ENCODE data around the gene ZBTB49.

Gene ZBTB49, protein sequence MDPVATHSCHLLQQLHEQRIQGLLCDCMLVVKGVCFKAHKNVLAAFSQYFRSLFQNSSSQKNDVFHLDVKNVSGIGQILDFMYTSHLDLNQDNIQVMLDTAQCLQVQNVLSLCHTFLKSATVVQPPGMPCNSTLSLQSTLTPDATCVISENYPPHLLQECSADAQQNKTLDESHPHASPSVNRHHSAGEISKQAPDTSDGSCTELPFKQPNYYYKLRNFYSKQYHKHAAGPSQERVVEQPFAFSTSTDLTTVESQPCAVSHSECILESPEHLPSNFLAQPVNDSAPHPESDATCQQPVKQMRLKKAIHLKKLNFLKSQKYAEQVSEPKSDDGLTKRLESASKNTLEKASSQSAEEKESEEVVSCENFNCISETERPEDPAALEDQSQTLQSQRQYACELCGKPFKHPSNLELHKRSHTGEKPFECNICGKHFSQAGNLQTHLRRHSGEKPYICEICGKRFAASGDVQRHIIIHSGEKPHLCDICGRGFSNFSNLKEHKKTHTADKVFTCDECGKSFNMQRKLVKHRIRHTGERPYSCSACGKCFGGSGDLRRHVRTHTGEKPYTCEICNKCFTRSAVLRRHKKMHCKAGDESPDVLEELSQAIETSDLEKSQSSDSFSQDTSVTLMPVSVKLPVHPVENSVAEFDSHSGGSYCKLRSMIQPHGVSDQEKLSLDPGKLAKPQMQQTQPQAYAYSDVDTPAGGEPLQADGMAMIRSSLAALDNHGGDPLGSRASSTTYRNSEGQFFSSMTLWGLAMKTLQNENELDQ

DNA sequence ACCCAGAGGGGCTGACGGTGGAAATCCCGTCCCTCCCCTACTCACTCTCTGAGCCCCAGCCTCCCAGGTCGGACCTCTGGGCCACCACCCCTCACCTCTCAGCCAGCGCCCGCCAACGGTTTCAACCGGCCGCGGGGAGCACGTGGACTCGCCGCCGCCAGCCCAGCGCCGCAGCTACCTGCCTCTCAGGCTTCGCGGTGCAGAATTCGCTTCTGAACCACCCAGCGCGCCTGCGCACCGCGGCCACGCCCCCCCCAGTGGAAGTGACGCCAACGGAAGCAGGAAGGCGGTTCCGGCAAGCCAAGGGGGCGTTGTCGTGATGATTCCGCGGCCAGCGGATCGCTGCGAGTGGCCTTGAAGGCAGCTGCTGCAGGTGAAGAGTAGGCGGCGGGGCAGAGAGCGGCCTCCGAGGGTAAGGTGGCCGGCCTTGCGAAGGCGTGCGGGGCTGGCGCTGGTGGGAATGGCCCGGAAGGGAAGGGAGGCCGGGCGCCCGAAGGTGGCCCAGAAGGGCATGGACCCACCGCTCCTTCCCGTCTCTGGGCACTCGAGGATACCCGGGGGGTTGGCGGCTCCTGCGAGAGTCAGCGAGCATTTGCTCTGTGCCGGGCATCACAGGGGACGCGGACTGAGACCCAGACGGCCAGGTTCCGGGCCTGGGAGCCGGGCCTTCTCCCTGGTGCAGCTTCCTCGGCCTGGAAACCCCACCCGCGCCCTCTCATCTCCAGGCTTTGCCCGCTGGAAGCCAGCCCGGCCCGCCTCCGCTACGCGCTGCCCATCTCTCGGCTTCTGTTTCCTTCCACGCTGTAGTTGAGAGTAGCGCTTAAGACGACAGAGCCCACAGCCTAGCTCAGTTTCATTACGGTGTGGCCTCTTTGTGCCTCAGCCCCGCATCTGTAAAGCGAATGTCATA is at the start of gene ZBTB49, which contains the start of gene LYAR:
Gene ZBTB49 (plus strand): TSS at position 311 of the 910 bp plus-strand sequence. CDS start 9,695 bp downstream, outside the sequence.
Gene LYAR (minus strand): TSS at position 214 of the 910 bp plus-strand sequence. CDS start 6,412 bp downstream, outside the sequence.
- H3K36me3 ChIP-seq (ENCODE audit: control insufficient read depth in 2 of 2, insufficient read depth in 1 of 2, low read length in 2 of 2), result peaks cover 0 to 23% of the 10 kb centered on the region in 2 experiments; a peak in 1 of 3 replicates
- POLR2A ChIA-PET, result interaction anchor here (0.6 to 1.3 kb wide), 6 partner anchors 8 to 49 kb away, joined by 3 to 4 read pairs (median 3); partner anchors contain the start of gene TMEM128
- CTCF ChIA-PET, result no interaction called here
- TF ChIP-seq PRDM10 (tag by site-specific recombination; IDR thresholded peaks at IDR 0.05), result no peak
- no peak for TF ChIP-seq ZNF175 (tag by site-specific recombination; IDR thresholded peaks at IDR 0.05)
- peak; percentile 79 for TF ChIP-seq ZNF501 (tag by site-specific recombination; IDR thresholded peaks at IDR 0.05)
- no peak for TF ChIP-seq ZNF768 (tag by site-specific recombination; IDR thresholded peaks at IDR 0.05)
- no peak for TF ChIP-seq SCRT1 (tag by site-specific recombination; IDR thresholded peaks at IDR 0.05; ENCODE audit: borderline replicate concordance)
- TF ChIP-seq INSM2 (tag by site-specific recombination; IDR thresholded peaks at IDR 0.05), result no peak
- peak; percentile 67 for TF ChIP-seq ZFP69B (tag by site-specific recombination; IDR thresholded peaks at IDR 0.05)
- no peak for TF ChIP-seq IKZF3 (tag by site-specific recombination; IDR thresholded peaks at IDR 0.05)
- peak; percentile 87 for TF ChIP-seq GLI4 (tag by site-specific recombination; IDR thresholded peaks at IDR 0.05)
- TF ChIP-seq BCL11A (tag by site-specific recombination; IDR thresholded peaks at IDR 0.05; ENCODE audit: low read depth), result no peak
- peak; percentile 94 for TF ChIP-seq KLF16 (tag by site-specific recombination; IDR thresholded peaks at IDR 0.05)
- no peak for TF ChIP-seq TCF7L2 (IDR thresholded peaks at IDR 0.05; ENCODE audit: borderline replicate concordance, low read depth, low read length)
- no peak for TF ChIP-seq BCL11B (tag by site-specific recombination; IDR thresholded peaks at IDR 0.05; ENCODE audit: low read depth)
- TF ChIP-seq KLF7 (tag by site-specific recombination; IDR thresholded peaks at IDR 0.05; ENCODE audit: borderline replicate concordance), result no peak
- TF ChIP-seq ZNF23 (tag by site-specific recombination; IDR thresholded peaks at IDR 0.05; ENCODE audit: borderline replicate concordance), result no peak
- no peak for TF ChIP-seq YY1 (tag by site-specific recombination; IDR thresholded peaks at IDR 0.05)
- TF ChIP-seq ZEB2 (tag by site-specific recombination; IDR thresholded peaks at IDR 0.05), result no peak
- TF ChIP-seq ZNF660 (tag by site-specific recombination; IDR thresholded peaks at IDR 0.05), result peak; percentile 52; the same call in 1 of the 2 replicates
- TF ChIP-seq ZNF302 (tag by site-specific recombination; IDR thresholded peaks at IDR 0.05; ENCODE audit: low read depth), result no peak
- TF ChIP-seq ZBTB1 (tag by site-specific recombination; IDR thresholded peaks at IDR 0.05), result no peak
- no peak for TF ChIP-seq ZNF513 (tag by site-specific recombination; IDR thresholded peaks at IDR 0.05)
- TF ChIP-seq TRIM28 (IDR thresholded peaks at IDR 0.05; ENCODE audit: borderline replicate concordance, low read length), result no peak; the same call in 1 of the 2 replicates
- no peak for TF ChIP-seq ZNF324 (tag by site-specific recombination; IDR thresholded peaks at IDR 0.05)
- no peak for TF ChIP-seq ZNF341 (tag by site-specific recombination; IDR thresholded peaks at IDR 0.05; ENCODE audit: low read depth)
- TF ChIP-seq KLF8 (tag by site-specific recombination; IDR thresholded peaks at IDR 0.05), result no peak
- TF ChIP-seq PRDM1 (tag by site-specific recombination; IDR thresholded peaks at IDR 0.05), result no peak
- TF ChIP-seq ZNF37A (tag by site-specific recombination; IDR thresholded peaks at IDR 0.05), result no peak
- peak; percentile 65 for TF ChIP-seq EGR2 (tag by site-specific recombination; IDR thresholded peaks at IDR 0.05; ENCODE audit: low read depth)
- TF ChIP-seq KLF1 (tag by site-specific recombination; IDR thresholded peaks at IDR 0.05), result peak; percentile 45; the same call in 1 of the 2 replicates
- TF ChIP-seq ZNF214 (tag by site-specific recombination; IDR thresholded peaks at IDR 0.05; ENCODE audit: borderline replicate concordance), result no peak

More for the DNA sequence above, at the start of gene ZBTB49, which contains the start of gene LYAR:
- H3K9me3 ChIP-seq (ENCODE audit: control insufficient read depth, insufficient read depth, low read depth, low read length), result no peaks in the 10 kb centered on the region
- peaks cover 4% of the 10 kb centered on the region; the same call in 1 of the 2 replicates for H3K4me1 ChIP-seq (ENCODE audit: control insufficient read depth, insufficient read depth, low read length)
- peak within 1 kb of the TSS; percentile 51; the same call in 1 of the 2 replicates for H3K27ac ChIP-seq (ENCODE audit: extremely low read depth, low read depth, low read length)
- peak within 1 kb of the TSS; percentile 82 for H3K4me3 ChIP-seq (ENCODE audit: low read depth, low read length)
